Activated CD4-positive, alpha-beta memory T cell treated with anti-CD3 and anti-CD28 coated beads, Interleukin-2, amount 10 ng/mL, durations not matched to agents 7 days and 5 days (primary cell): Measurements from ENCODE around the gene WBP1. TPM values are rescaled to one million over a fixed set of nuclear protein-coding genes. Genes with fewer than 3 reads are reported as not detected.
"Not testable (repeated sequence)": the region's sequence is repeated elsewhere in the genome, so short reads cannot be mapped to it uniquely, and the experiment has no call there.

Experiments
- CTCF ChIA-PET: fragments of 350-600 bp; sonication (Branson Sonifier 250); formaldehyde crosslinking; loops from one replicate; lab custom pipeline; 2021; ENCODE audit warnings: antibody characterized with exemption, inconsistent platforms; lab: Charles Lee
- POLR2A ChIA-PET: fragments of 350-600 bp; sonication (Branson Sonifier 250); formaldehyde crosslinking; loops from one replicate; lab custom pipeline; 2021; ENCODE audit warnings: antibody characterized with exemption; lab: Charles Lee
- DNase-seq: peaks from one replicate; pipeline ENCODE4 v3.0.0-alpha.2; 2020
- H3K27ac Mint-ChIP-seq: one replicate; pipeline ENCODE4 v1.8.0; 2021; ENCODE audit warnings: mild to moderate bottlenecking, mixed read lengths
- H3K27me3 Mint-ChIP-seq: one replicate; pipeline ENCODE4 v1.8.0; 2021; ENCODE audit warnings: mixed read lengths
- H3K36me3 Mint-ChIP-seq: one replicate; pipeline ENCODE4 v1.8.0; 2021; ENCODE audit warnings: low read depth, mixed read lengths
- H3K4me1 Mint-ChIP-seq: one replicate; pipeline ENCODE4 v1.8.0; 2021; ENCODE audit warnings: mixed read lengths
- H3K4me3 Mint-ChIP-seq: one replicate; pipeline ENCODE4 v1.8.0; 2021; ENCODE audit warnings: mild to moderate bottlenecking, mixed read lengths
- H3K9me3 Mint-ChIP-seq: one replicate; pipeline ENCODE4 v1.8.0; 2021; ENCODE audit warnings: mixed read lengths
- total RNA-seq, 2 experiments: library from RNA; stranded (reverse); gene quantifications; one replicate each; pipeline ENCODE4 v1.2.3, GENCODE V29; 2021

Gene WBP1
- total RNA-seq, 2 experiments from 2014 or later: 58.3 to 60.4 TPM

- peak overlapping the region; percentile 94 for H3K4me3 Mint-ChIP-seq
- not testable (repeated sequence) for H3K27me3 Mint-ChIP-seq, DNase-seq, H3K9me3 Mint-ChIP-seq
- POLR2A ChIA-PET: interaction anchor here (0.7 to 2.8 kb wide), 9 partner anchors 19 to 168 kb away, joined by 3 to 31 read pairs (median 4); partner anchors contain the start of genes AUP1, HTRA2, INO80B and MRPL53
- peaks cover 29% of the 10 kb centered on the region for H3K36me3 Mint-ChIP-seq
- CTCF ChIA-PET: interaction anchor here (0.9 to 3.1 kb wide), 6 partner anchors 29 to 111 kb away, joined by 3 to 23 read pairs (median 6); partner anchors contain the start of genes CCDC142, INO80B and TTC31
- peak overlapping the region; percentile 95 for H3K27ac Mint-ChIP-seq
- H3K4me1 Mint-ChIP-seq: peaks cover 33% of the 10 kb centered on the region
Observed at GRCh38 chr2:74420443-74421103, 37.7 kb upstream of the WBP1 start.

GRCh38 chr2:74421221-74421870, 36.9 kb upstream of the WBP1 start, which contains the start of the genes C2orf81 and WDR54:
Gene C2orf81 (minus strand): TSS chr2:74421619. CDS start chr2:74421560, 59 bp downstream.
Gene WDR54 (plus strand): TSS chr2:74421730. CDS start chr2:74422154, 424 bp downstream.
- peaks cover 32% of the 10 kb centered on the region for H3K36me3 Mint-ChIP-seq
- peaks cover 10% of the 10 kb centered on the region for H3K27me3 Mint-ChIP-seq

GRCh38 chr2:74423231-74424095, 34.8 kb upstream of the WBP1 start:
- POLR2A ChIA-PET: no interaction called here
- Mint-ChIP-seq H3K27ac (peak overlapping the region; percentile 95), H3K4me1 (peaks cover 29% of the 10 kb centered on the region)

More at GRCh38 chr2:74421221-74421870, 36.9 kb upstream of the WBP1 start, which contains the start of the genes C2orf81 and WDR54:
- H3K4me1 Mint-ChIP-seq: peaks cover 29% of the 10 kb centered on the region
- no peaks in the 10 kb centered on the region for H3K9me3 Mint-ChIP-seq
- peak; percentile 96 for DNase-seq
- POLR2A ChIA-PET: interaction anchor here (0.6 to 2.8 kb wide), 13 partner anchors 19 to 431 kb away, joined by 3 to 31 read pairs (median 4); partner anchors contain the start of genes AUP1, HTRA2, INO80B and MRPL53
- H3K4me3 Mint-ChIP-seq: peak within 1 kb of the TSS; percentile 94
- CTCF ChIA-PET: interaction anchor here (0.9 to 3.1 kb wide), 7 partner anchors 30 to 164 kb away, joined by 3 to 23 read pairs (median 6); partner anchors contain the start of genes CCDC142, INO80B and TTC31
- H3K27ac Mint-ChIP-seq: peak within 1 kb of the TSS; percentile 95

GRCh38 chr2:74424139-74424992, 33.9 kb upstream of the WBP1 start:
- ChIA-PET POLR2A (interaction anchor here (0.6 kb wide), 1 partner anchor 120 kb away, joined by 3 read pairs; no protein-coding TSS in a partner anchor), CTCF (no interaction called here)
- Mint-ChIP-seq H3K9me3 (no peaks in the 10 kb centered on the region), H3K27ac (no peak overlapping the region), H3K4me3 (no peak overlapping the region), H3K27me3 (peaks cover 4% of the 10 kb centered on the region), H3K4me1 (peaks cover 29% of the 10 kb centered on the region), H3K36me3 (peaks cover 32% of the 10 kb centered on the region)
- no peak for DNase-seq

More at GRCh38 chr2:74423231-74424095, 34.8 kb upstream of the WBP1 start:
- Mint-ChIP-seq H3K36me3 (peaks cover 32% of the 10 kb centered on the region), H3K4me3 (peak overlapping the region; percentile 94), H3K27me3 (peaks cover 4% of the 10 kb centered on the region), H3K9me3 (no peaks in the 10 kb centered on the region)
- no peak for DNase-seq
- CTCF ChIA-PET: interaction anchor here (3.1 kb wide), 1 partner anchor 30 kb away, joined by 23 read pairs; the partner anchor contains the start of gene INO80B

GRCh38 chr2:74424995-74425406, 33.2 kb upstream of the WBP1 start:
- no peaks in the 10 kb centered on the region for H3K9me3 Mint-ChIP-seq
- DNase-seq: no peak
- H3K27ac Mint-ChIP-seq: no peak overlapping the region
- H3K27me3 Mint-ChIP-seq: peaks cover 4% of the 10 kb centered on the region
- H3K36me3 Mint-ChIP-seq: peaks cover 32% of the 10 kb centered on the region
- no peak overlapping the region for H3K4me3 Mint-ChIP-seq
- ChIA-PET CTCF (no interaction called here), POLR2A (interaction anchor here (0.6 kb wide), 1 partner anchor 120 kb away, joined by 3 read pairs; no protein-coding TSS in a partner anchor)
- H3K4me1 Mint-ChIP-seq: peaks cover 29% of the 10 kb centered on the region

- CTCF ChIA-PET: no interaction called here
Observed at GRCh38 chr2:74425523-74425922, 32.7 kb upstream of the WBP1 start.

GRCh38 chr2:74426181-74426758, 32.0 kb upstream of the WBP1 start:
- ChIA-PET CTCF (no interaction called here), POLR2A (no interaction called here)
- Mint-ChIP-seq H3K36me3 (peaks cover 29% of the 10 kb centered on the region), H3K4me3 (no peak overlapping the region), H3K9me3 (no peaks in the 10 kb centered on the region), H3K27ac (no peak overlapping the region), H3K27me3 (no peaks in the 10 kb centered on the region), H3K4me1 (peaks cover 21% of the 10 kb centered on the region)
- no peak for DNase-seq

More at GRCh38 chr2:74425523-74425922, 32.7 kb upstream of the WBP1 start:
- no peak for DNase-seq
- Mint-ChIP-seq H3K36me3 (peaks cover 32% of the 10 kb centered on the region), H3K4me3 (no peak overlapping the region), H3K4me1 (peaks cover 25% of the 10 kb centered on the region), H3K9me3 (no peaks in the 10 kb centered on the region), H3K27me3 (no peaks in the 10 kb centered on the region), H3K27ac (no peak overlapping the region)
- POLR2A ChIA-PET: no interaction called here

- ChIA-PET POLR2A (interaction anchor here (1.1 kb wide), 1 partner anchor 27 kb away, joined by 3 read pairs; the partner anchor contains the start of gene INO80B), CTCF (no interaction called here)
- Mint-ChIP-seq H3K4me3 (no peak overlapping the region), H3K9me3 (no peaks in the 10 kb centered on the region), H3K27ac (no peak overlapping the region), H3K36me3 (peaks cover 28% of the 10 kb centered on the region), H3K4me1 (peaks cover 14% of the 10 kb centered on the region), H3K27me3 (no peaks in the 10 kb centered on the region)
- DNase-seq: no peak
Observed at GRCh38 chr2:74427551-74427950, 30.7 kb upstream of the WBP1 start.

GRCh38 chr2:74428675-74429074, 29.6 kb upstream of the WBP1 start:
- Mint-ChIP-seq H3K36me3 (peaks cover 18% of the 10 kb centered on the region), H3K27me3 (no peaks in the 10 kb centered on the region), H3K4me1 (peaks cover 3% of the 10 kb centered on the region), H3K9me3 (no peaks in the 10 kb centered on the region), H3K27ac (no peak overlapping the region), H3K4me3 (no peak overlapping the region)
- DNase-seq: no peak
- CTCF ChIA-PET: no interaction called here
- POLR2A ChIA-PET: no interaction called here

GRCh38 chr2:74429487-74430451, 28.5 kb upstream of the WBP1 start:
- no peaks in the 10 kb centered on the region for H3K4me1 Mint-ChIP-seq
- ChIA-PET CTCF (no interaction called here), POLR2A (interaction anchor here (0.6 to 1.0 kb wide), 2 partner anchors 13 to 25 kb away, joined by 3 read pairs; partner anchors contain the start of gene INO80B)
- H3K27me3 Mint-ChIP-seq: no peaks in the 10 kb centered on the region
- H3K9me3 Mint-ChIP-seq: no peaks in the 10 kb centered on the region
- no peak for DNase-seq
- peaks cover 11% of the 10 kb centered on the region for H3K36me3 Mint-ChIP-seq
- H3K27ac Mint-ChIP-seq: no peak overlapping the region
- no peak overlapping the region for H3K4me3 Mint-ChIP-seq
